ENCODE measurements around the gene NFILZ.
"Not testable (repeated sequence)": the region's sequence is repeated elsewhere in the genome, so short reads cannot be mapped to it uniquely, and the experiment has no call there.

Gene NFILZ

DNA sequence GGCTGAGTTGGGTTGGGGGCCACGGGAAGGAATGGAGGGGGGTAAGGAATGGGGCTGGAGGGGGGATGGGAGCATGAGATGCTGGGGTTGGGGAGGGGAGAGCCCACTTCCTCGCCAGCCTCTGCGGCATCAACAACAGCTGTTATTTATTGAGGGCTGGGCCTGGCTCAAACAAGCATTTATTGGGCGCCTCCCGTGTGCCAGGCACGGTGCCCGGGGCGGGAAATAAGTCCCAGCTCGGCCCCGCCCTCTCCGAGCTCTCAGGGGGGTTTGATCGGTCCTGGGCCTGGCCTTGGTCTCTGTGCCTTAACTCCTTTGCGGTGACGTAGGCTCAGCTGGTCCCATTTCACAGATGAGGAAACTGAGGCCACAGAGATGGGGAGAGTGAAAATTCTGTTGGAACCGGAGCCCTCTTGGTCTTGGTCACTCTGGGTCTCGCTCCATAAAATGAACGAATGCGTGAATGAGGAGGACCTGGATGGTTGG is 19.0 kb upstream of the NFILZ start:
- no peak for DNase-seq (ENCODE audit: low read depth)

DNA sequence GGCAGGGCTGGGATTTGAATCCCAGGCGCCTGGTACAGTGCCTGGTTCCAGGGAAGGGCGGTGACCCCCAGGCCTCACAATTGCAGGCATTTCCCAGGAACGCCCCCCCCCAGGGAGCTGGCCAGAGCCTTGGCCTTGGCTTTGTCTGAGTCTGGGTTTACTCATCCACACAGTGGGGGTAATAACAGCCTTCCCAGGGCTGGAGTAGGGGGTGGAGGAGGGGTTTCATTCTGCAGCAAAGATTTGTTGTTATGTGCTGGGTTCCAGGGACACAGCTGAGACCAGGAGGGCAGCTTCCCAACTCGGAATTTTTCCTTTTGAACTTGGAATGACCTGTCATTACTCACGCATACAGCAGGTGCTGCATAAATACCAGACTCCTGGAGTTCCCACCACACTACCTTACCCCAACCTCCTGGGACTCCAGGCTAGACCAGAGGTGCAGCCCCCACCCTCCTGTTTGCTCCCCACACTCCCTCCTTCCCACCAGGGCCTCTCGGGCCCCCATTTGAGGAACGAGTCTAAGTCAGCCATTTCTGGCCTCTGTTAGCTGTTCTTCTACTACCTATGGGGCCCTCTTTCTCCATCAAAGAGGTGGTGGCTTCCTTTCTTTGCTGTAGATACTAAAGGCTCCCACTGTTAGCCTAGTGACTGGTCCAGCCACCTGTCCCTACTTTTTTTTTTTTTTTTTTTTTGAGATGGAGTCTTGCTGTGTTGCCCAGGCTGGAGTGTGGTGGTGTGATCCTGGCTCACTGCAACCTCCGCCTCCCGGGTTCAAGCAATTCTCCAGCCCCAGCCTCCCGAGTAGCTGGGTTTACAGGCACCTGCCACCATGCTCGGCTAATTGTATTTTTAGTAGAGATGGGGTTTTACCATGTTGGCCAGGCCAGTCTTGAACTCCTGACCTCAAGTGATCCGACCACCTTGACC is 18.3 kb upstream of the NFILZ start:
- DNase-seq (ENCODE audit: low read depth) = no peak

DNA sequence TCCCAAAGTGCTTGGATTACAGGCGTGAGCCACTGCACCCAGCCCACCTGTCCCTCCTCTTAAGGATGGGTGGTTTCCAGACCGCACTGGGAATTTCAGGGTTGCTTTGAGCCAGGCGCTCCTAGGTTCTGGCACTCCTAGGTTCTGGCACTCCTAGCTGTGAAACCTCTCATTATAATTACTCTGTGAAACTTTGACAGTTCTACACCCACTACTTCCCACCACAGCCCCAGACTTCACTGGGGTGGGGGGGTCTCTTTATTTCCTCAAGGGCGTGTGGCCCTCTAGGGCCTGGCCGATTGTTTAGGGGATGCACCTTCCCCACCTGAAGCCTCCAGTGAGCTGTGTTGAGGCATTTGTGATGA is 17.6 kb upstream of the NFILZ start:
- DNase-seq (ENCODE audit: low read depth) = no peak

DNA sequence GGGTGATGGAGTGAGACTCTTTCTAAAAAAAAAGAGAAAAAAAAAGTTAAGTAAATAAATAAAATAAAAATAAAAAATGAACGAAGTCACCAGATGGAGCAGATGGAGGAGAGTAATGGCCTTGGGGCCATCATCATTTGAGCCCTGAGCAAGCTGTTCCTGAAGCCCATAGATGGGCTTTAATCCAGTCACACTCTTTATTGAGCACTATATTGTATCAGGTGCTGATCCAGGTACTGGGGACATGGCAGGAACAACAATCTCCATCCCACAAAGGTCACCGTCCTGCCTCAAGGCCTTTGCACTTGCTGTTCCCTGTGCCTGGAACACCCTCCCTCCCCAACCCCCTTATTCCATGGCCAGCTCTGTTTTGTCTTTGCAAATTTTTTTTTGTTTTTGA is 16.0 kb upstream of the NFILZ start:
- DNase-seq (ENCODE audit: low read depth) = no peak

DNA sequence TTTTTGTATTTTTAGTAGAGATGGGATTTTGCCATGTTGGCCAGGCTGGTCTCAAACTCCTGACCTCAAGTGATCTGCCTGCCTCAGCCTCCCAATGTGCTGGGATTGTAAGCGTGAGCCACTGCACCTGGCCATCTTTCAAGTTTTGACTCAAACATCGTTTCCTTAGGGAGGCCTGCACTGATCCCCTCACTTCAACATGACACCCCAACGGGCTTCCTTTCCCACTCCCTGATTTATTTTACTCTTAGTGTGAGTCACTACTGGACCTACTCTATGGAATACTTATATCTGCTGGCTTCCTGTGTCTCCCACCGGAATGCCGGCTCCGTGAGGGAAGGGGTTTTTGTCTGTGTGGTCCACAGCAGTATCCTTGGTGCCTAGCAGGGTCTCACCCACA is 15.4 kb upstream of the NFILZ start:
- no peak for DNase-seq (ENCODE audit: low read depth)

DNA sequence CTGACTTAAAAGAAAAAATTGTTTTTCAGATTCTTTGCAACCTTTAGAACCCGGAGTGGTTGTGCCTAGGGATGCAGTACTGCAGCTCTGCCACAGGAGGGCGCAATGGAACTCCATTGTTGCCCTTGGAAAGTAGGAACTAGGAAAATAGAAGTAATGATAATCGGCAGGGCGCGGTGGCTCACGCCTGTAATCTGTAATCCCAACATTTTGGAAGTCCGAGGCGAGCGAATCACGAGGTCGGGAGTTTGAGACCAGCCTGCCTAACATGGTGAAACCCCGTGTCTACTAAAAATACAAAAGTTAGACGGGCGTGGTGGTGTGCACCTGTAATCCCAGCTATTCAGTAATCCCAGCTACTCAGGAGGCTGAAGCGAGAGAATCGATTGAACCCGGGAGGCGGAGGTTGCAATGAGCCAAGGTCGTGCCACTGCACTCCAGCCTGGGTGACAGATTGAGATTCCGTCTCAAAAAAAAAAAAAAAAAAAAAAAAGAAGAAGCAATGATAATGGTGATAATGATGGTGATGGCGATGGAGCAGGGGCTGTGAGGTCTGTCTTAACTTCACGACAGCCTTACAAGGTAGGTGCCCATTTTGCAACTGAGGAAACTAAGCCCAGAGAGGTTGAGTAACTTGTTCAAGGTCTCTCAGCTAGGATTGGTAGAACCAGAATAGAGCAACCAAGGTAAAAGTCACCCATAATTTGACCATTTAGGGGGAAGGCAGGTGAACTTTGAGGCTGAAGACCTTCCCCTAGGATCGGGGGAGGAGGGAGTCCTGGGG is 14.4 kb upstream of the NFILZ start:
- DNase-seq (ENCODE audit: low read depth) = no peak

DNA sequence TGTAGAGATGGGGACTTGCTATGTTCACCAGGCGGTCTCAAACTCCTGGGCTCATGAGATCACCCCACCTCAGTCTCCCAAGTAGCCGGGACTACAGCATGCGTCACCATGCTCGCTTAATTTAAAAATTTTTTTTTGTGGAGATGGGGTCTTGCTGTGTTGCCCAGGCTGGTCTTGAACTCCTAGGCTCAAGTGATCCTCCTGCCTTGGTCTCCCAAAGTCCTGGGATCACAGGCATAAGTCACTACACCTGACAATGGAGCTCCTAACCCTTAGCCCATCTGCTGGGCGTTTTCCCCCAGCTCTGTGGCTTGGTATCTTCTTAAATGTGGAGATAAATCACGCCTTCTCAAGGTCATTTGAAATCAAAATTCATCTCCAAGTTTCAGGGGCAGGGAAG is 13.6 kb upstream of the NFILZ start:
- no peak for DNase-seq (ENCODE audit: low read depth)

DNA sequence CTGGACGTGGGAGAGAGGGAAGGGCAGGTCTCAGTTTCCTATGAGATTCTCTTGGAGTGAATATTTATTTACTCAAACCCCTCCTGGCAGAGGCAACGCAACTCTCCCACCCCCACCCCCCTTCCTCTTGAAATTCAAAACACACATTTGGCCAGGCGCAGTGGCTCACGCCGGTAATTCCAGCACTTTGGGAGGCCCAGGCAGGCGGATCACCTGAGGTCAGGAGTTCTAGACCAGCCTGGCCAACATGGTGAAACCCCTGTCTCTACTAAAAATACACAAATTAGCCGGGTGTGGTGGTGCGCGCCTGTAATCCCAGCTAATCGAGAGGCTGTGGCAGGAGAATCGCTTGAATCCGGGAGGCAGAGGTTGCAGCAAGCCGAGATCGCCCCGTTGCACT is 13.1 kb upstream of the NFILZ start:
- DNase-seq (ENCODE audit: low read depth) = not testable (repeated sequence)

DNA sequence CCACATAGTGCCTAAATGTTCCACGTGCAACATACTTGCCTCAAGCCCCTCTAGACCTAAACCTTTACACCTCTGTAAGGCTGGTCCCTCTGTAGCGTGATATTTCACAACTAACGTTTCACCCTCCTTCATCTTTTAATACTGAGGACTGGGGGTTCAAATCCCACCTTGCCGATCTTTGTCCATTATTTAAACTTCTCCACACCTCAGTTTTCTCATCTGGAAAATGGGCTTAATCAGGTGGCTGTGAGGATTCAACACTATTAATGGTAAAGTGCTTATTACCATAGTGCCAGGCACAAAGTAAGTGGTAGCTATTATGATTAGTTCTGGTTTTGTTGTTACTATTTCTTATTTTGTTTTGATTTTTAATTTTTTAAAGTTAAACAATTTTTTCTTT is 12.4 kb upstream of the NFILZ start:
- no peak for DNase-seq (ENCODE audit: low read depth)

DNA sequence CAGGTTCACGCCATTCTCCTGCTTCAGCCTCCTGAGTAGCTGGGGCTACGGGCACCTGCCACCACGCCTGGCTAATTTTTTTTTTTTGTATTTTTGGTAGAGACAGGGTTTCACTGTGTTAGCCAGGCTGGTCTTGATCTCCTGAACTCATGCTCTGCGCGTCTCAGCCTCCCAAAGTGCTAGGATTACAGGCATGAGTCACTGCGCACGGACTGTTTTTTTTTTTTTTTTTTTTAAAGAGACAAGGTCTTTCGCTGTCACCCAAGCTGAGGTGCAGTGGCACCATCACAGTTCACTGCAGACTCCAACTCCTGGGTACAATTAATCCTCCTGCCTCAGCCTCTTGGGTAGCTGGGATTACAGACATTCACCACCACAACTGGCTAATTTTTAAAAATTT is 11.7 kb upstream of the NFILZ start:
- no peak for DNase-seq (ENCODE audit: low read depth)

DNA sequence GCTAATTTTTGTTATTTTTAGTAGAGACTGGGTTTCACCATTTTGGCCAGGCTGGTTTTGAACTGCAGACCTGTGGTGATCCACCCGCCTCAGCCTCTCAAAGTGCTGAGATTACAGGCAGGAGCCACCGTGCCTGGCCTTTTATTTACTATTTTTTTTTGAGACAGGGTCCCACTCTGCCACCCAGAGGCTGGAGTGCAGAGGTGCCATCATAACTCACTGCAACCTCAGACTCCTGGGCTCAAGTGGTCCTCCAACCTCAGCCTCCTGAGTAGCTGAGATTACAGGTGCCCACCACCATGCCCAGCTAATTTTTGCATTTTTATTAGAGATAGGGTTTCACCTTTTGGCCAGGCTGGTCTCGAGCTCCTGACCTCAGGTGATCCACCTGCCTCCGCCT is 7.5 kb upstream of the NFILZ start:
- not testable (repeated sequence) for DNase-seq (ENCODE audit: low read depth)

DNA sequence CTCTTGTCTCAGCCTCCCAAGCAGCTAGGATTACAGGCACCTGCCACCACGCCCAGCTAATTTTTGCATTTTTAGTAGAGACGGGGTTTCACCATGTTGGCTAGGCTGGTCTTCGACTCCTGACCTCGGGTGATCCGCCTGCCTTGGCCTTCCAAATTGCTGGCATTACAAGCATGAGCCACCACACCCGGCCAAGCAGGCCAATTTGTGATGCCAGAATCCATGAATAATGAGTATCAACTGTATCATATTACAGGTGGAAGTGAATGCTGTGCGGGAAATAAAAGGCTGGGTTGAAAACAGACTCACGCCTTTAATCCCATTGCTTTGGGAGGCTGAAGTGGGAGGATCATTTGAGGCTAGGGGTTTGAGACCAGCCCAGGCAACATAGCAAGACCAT is 3.6 kb upstream of the NFILZ start:
- DNase-seq (ENCODE audit: low read depth) = no peak

DNA sequence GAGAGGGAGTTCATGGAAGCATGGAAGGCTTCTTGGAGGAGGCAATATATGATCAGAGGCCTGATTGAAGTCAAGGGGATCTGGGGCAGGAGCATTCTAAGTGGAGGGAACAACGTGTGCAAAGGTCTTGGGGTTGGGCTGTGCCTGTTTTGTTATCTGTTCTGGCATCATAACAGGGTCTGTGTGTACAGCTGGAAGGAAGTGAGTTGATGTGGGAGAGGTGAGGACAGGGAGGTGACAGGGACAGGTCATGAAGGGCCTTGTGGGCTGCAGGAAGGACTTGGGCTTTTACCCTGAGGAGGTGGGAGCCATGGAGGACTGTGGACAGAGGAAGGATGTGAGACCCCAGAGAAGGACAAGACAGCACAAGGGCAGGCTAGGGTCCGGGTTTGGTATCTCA is 1.2 kb upstream of the NFILZ start:
- DNase-seq (ENCODE audit: low read depth) = no peak

DNA sequence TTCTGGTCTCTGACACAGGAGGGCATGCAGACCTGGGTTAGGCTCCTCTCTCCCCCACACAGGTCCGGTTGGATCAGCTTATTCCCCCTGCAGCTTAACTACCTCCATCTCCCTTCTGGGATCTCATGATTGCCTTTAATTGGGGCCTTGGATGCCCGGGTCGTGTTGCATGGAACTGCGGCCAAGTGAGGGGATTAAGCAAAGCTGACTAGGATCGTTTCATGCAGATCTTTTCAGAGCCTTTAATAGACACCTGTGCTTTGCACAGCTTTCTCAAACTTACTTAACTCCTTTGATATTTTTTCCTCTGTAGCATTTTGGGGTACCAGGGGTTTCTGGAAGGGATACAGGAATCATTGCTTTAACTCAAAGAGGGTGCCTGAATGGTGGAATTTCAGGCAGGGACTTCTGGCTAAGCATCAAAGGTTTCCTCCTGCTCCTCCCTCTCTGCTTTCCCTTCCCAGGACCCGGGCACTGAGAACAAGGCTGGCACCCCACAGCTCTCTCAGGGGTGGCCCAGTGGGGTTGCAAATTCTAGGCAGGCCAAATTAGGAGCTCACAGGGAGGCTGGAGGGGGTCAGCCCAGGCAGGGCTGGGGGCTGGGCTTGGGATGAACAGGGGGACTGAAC is 477 bp downstream of the NFILZ start:
- no peak for DNase-seq (ENCODE audit: low read depth)

DNA sequence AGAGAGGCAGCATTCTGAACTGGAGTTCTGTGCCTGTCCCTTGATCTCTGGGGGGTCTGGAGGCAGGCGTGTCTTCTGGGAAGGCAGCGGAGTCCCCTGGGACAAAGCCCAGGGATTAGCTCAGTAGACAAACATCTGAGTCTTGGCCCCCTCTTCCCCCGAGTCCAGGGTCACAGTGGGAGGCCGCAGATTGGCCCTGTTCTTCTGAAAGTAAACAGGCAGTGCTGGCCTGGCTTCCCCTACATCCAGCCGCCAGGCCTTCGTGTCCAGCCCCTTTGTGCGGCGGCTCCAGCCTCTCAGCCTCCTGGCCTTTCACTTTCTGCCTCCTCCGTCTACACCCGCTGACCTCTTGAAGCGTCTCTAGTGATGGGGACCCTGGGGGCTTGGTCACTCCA is 989 bp downstream of the NFILZ start:
- DNase-seq (ENCODE audit: low read depth) = no peak

DNA sequence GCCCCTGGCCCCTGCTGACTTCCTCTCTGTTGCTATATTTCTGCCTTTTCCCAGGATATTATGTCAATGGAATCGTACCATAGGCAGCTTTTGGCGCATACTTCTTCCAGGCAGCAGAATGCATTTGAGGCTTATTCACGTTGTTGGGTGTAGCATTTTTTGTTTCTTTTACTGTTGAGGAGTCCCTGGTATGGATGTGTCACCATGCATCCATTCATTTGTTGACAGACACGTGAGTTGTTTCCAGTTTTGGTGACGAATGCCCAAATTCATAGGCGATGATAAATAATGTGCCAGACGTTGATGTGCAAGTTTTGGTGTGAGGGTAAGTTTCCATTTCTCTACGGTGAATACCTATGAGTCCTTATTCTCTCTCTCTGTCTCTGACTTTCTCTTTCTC is 5.0 kb downstream of the NFILZ start:
- DNase-seq (ENCODE audit: low read depth) = no peak

DNA sequence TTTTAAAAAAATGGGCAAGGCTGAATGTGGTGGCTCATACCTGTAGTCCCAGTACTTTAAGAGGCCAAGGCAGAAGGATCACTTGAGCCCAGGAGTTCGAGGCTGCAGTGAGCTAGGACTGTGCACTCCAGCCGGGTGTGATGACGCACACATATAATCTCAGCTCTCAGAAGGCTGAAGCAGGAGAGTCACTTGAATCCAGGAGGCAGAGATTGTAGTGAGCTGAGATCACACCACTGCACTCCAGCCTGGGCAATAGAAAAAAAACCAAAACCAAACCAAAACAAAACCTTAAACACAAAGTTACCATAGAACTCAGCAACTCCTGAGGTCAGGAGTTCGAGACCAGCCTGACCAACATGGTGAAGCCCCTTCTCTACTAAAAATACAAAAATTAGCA is 6.6 kb downstream of the NFILZ start:
- DNase-seq (ENCODE audit: low read depth) = not testable (repeated sequence)

DNA sequence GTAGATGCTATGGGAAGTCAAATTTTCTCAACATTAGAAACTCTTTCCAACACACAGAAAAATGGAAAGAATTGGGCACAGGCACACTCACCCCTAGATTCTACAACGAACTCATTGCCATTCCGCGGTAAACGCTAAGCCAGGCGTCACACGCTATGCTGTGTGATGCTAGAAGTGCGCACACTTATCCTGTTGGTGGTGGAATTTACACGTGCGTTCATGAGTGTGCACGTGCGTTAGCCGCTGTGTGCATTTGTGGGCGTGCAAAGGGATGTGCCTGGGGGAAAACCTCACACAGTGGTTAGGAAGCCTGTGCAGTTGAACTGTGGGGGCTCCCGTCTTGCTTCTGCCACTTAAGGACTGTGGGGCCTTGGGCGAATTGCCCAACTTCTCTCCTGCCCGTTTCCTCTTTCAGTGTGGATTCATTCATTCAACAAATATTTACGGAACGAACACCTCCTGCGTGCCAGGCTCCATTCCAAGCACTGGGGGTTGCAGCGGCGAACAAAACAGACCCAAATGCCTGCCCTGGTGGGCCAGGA is 7.7 kb downstream of the NFILZ start:
- no peak for DNase-seq (ENCODE audit: low read depth)

DNA sequence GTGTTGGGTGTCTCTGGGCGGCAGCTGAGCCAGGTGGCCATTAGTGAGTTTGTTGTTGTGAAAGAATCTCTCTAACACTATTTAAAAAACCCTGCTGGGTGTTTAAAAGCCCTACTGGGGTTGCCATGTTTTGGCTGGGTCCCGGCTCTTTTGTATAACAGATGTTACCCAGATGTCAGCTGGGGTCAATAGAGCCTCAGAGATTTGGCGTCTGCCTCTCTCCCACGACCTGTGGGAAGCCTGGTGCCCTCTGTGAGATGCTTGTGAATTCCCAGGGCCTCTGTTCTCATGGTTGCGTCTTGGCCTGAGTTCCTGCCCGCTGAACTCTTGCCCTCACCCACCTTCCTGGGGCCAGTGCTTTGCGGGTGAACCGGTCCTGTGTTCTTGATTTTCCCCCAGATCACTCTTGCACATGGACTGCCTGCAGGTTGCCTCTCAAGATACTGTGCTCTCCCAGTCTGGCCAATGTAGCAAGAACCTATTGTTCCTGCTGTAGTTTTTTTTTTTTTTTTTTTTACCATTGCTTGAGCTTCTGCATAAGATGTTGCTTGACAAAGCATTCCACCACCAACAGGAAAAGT is 9.5 kb downstream of the NFILZ start:
- no peak for DNase-seq (ENCODE audit: low read depth)

DNA sequence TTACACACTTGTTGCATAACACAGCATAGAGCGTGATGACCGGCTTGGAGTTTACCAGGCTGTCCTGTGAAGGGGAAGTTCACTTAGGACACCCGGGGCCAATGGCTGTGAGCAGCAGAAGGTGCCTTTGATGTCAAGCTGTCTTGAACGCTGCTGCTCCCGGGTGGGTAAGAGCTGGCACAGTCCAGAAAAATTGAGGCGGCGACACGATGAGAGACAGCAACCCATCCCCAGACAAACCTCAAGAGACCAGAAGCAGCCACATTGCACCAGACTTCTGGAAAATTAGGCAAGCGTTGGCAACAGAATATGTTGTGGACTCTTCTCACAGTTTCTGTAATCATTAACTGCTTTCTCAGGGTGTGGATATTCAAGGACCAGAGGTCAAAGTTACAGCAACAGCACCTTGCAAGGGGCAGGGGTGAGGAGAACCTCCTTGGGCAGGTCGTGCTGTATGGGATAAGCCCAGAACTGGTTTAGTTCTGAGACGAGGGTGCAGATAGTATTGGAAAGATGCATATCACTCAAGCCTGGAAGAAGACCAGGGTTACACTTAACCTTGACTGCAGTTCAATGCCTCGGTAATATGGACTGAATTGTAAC is 10.1 kb downstream of the NFILZ start:
- no peak for DNase-seq (ENCODE audit: low read depth)

DNA sequence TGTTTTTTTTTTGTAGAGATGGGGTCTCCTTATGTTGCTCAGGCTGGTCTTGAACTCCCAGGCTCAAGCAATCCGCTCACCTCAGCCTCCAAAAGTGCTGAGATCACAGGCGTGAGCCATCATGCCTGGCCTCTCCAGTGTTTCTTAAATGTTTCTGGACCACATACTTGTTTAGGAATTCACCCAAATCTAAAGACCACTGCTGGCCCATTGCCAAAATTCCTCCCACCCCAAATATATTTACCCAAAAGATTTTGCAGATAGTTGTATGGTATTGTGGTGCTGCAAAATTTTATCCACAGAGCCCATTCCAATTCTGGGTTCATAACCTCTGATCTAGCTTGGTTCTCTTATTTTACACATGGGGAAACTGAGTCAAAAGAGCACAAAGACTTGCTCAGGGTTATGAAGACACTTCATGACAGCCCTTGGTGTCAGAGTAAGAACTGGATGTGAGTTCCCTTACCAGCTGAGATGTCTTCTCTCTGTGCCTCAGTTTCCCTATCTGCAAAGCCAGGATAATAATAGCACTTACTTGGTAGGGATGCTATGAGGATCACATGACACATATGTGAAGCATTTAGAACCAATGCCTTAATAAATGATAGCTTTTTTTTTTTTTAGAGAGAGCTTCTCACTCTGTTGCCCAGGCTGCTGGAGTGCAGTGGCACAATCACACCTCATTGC is 10.9 kb downstream of the NFILZ start:
- no peak for DNase-seq (ENCODE audit: low read depth)
